Common myeloid progenitor, CD34-positive (primary cell): Measurements from ENCODE around the gene SMIM44.

ENCODE experiments used
- CTCF ChIA-PET: fragments of 350-600 bp; sonication (Branson Sonifier 250); formaldehyde crosslinking; loops from one replicate; lab custom pipeline; 2021; ENCODE audit warnings: antibody characterized with exemption; lab: Charles Lee
- POLR2A ChIA-PET: fragments of 350-600 bp; sonication (Branson Sonifier 250); formaldehyde crosslinking; loops from one replicate; lab custom pipeline; 2021; ENCODE audit warnings: antibody characterized with exemption; lab: Charles Lee
- DNase-seq, 3 donors: peaks; one replicate each; pipeline versions ENCODE4 v3.0.0 to v3.0.0-alpha.2; 2013
- H3K27ac ChIP-seq, 2 experiments: 1 replicate in 1 of 2; 2 replicates in 1 of 2; pipeline ENCODE4 v1.7.0; 2013; ENCODE audit warnings: inconsistent platforms in 2 of 2, low read length in 2 of 2, mild to moderate bottlenecking in 2 of 2, low read depth in 1 of 2, moderate library complexity in 1 of 2; ENCODE audit not compliant: severe bottlenecking in 2 of 2, insufficient read depth in 1 of 2, poor library complexity in 1 of 2
- H3K27me3 ChIP-seq, 5 experiments: replicated peaks in 2 of 5; 1 replicate in 3 of 5; 2 replicates in 2 of 5; pipeline versions ENCODE4 v1.6.1 to v1.7.0; 2013; ENCODE audit warnings: low read length in 4 of 5, mild to moderate bottlenecking in 2 of 5, moderate library complexity in 2 of 5, inconsistent platforms in 1 of 5; ENCODE audit not compliant: insufficient read depth in 5 of 5, control insufficient read depth in 4 of 5
- H3K36me3 ChIP-seq, 4 experiments: 1 replicate in 2 of 4; 2 replicates in 2 of 4; pipeline versions ENCODE4 v1.6.1 to v1.7.0; 2013; ENCODE audit warnings: low read length in 3 of 4, control low read depth in 1 of 4, mild to moderate bottlenecking in 1 of 4; ENCODE audit not compliant: control insufficient read depth in 4 of 4, insufficient read depth in 4 of 4
- H3K4me1 ChIP-seq, 4 experiments: 1 replicate in 3 of 4; 2 replicates in 1 of 4; pipeline versions ENCODE4 v1.6.1 to v1.7.1; 2013; ENCODE audit warnings: low read length in 3 of 4, mild to moderate bottlenecking in 3 of 4, control low read depth in 1 of 4, inconsistent platforms in 1 of 4, moderate library complexity in 1 of 4; ENCODE audit not compliant: control insufficient read depth in 4 of 4, insufficient read depth in 4 of 4; ENCODE audit errors: control extremely low read depth in 1 of 4
- H3K4me3 ChIP-seq, 7 experiments: 1 replicate in 4 of 7; 2 replicates in 3 of 7; pipeline versions ENCODE4 v1.5.1 to v1.7.0; 2013; ENCODE audit warnings: mild to moderate bottlenecking in 7 of 7, low read length in 6 of 7, moderate library complexity in 6 of 7, inconsistent platforms in 2 of 7, low read depth in 2 of 7, control low read depth in 1 of 7; ENCODE audit not compliant: insufficient read depth in 4 of 7, control insufficient read depth in 1 of 7; ENCODE audit errors: extremely low read depth in 1 of 7
- H3K9me3 ChIP-seq, 5 experiments: 1 replicate in 4 of 5; 2 replicates in 1 of 5; pipeline versions ENCODE4 v1.6.1 to v1.7.1; 2013; ENCODE audit warnings: low read length in 4 of 5, mild to moderate bottlenecking in 2 of 5, inconsistent platforms in 1 of 5, low read depth in 1 of 5, moderate library complexity in 1 of 5; ENCODE audit not compliant: control insufficient read depth in 4 of 5, insufficient read depth in 2 of 5; ENCODE audit errors: control extremely low read depth in 1 of 5
- WGBS: methylation state at CpG from one replicate; pipeline ENCODE4 v1.1.5; 2013; ENCODE audit not compliant: insufficient coverage; 5-methylcytosine and 5-hydroxymethylcytosine counted together

The SMIM44 gene

DNA sequence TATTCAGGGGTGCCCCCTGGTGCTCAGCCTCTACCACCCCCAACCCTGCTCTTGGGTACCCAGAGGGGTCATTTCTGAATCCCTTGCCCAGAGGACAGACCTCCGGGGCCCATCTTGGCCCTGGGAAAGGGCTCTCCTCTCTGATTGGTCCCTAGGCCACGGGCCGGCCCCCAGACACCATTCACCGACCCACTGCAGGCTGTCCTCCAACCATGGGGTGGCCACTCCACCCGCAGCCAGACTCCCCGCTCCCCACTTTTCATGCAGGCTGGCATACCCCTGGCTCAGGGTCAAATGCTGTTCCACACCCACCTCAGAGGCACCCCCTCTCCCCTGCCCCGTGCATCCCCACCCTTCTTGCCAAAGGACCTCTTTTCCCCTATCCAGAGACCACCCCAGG lies 17.7 kb downstream of the SMIM44 start:
- H3K27ac ChIP-seq = no peak overlapping the region
- peaks cover 0 to 31% (median 11%) of the 10 kb centered on the region in 4 experiments for H3K36me3 ChIP-seq
- CTCF ChIA-PET = interaction anchor here (1.9 kb wide), 1 partner anchor 7 kb away, joined by 8 read pairs; no protein-coding TSS in a partner anchor
- no peak for DNase-seq
- 97% methylated on average over 7 of the region's 7 CpGs for WGBS
- H3K4me1 ChIP-seq = no peaks in the 10 kb centered on the region
- POLR2A ChIA-PET = no interaction called here
- no peaks in the 10 kb centered on the region for H3K27me3 ChIP-seq
- no peak overlapping the region for H3K4me3 ChIP-seq
- H3K9me3 ChIP-seq = peaks cover 0 to 10% (median 7%) of the 10 kb centered on the region in 5 experiments

- no peak overlapping the region for H3K27ac ChIP-seq
- POLR2A ChIA-PET = no interaction called here
- CTCF ChIA-PET = interaction anchor here (1.0 to 1.9 kb wide), 2 partner anchors 8 to 20 kb away, joined by 3 to 8 read pairs; no protein-coding TSS in a partner anchor
- H3K36me3 ChIP-seq = peaks cover 0 to 33% (median 12%) of the 10 kb centered on the region in 4 experiments
- no peaks in the 10 kb centered on the region for H3K27me3 ChIP-seq
- no peak for DNase-seq
- no peak overlapping the region for H3K4me3 ChIP-seq
- H3K4me1 ChIP-seq = peaks cover 0 to under 1% (median under 1%) of the 10 kb centered on the region in 4 experiments
- H3K9me3 ChIP-seq = peaks cover 0 to 10% (median 7%) of the 10 kb centered on the region in 5 experiments
- WGBS = 88% methylated on average over 6 of the region's 31 CpGs
Measured at GRCh38 chr19:3464587-3465235, 18.5 kb downstream of the SMIM44 start.

GRCh38 chr19:3463714-3464586 lies 19.3 kb downstream of the SMIM44 start:
- whole genome bisulfite sequencing = 93% methylated on average over 38 of the region's 57 CpGs
- H3K27ac ChIP-seq = no peak overlapping the region
- H3K4me3 ChIP-seq = no peak overlapping the region
- peaks cover 0 to 10% (median 7%) of the 10 kb centered on the region in 5 experiments for H3K9me3 ChIP-seq
- peaks cover 0 to 33% (median 15%) of the 10 kb centered on the region in 4 experiments for H3K36me3 ChIP-seq
- H3K4me1 ChIP-seq = peaks cover 0 to 9% (median 4%) of the 10 kb centered on the region in 4 experiments
- ChIA-PET CTCF (interaction anchor here (1.0 to 1.9 kb wide), 2 partner anchors 9 to 21 kb away, joined by 3 to 8 read pairs; no protein-coding TSS in a partner anchor), POLR2A (no interaction called here)
- DNase-seq = no peak
- no peaks in the 10 kb centered on the region for H3K27me3 ChIP-seq

GRCh38 chr19:3462991-3463713 lies 20.1 kb downstream of the SMIM44 start:
- H3K36me3 ChIP-seq = peaks cover 0 to 33% (median 19%) of the 10 kb centered on the region in 4 experiments
- no peak overlapping the region for H3K27ac ChIP-seq
- peaks cover 0 to 11% (median 6%) of the 10 kb centered on the region in 4 experiments for H3K4me1 ChIP-seq
- no peak for DNase-seq
- H3K9me3 ChIP-seq = peaks cover 0 to 10% (median 7%) of the 10 kb centered on the region in 5 experiments
- no peaks in the 10 kb centered on the region for H3K27me3 ChIP-seq
- no peak overlapping the region for H3K4me3 ChIP-seq
- 93% methylated on average over 36 of the region's 58 CpGs for WGBS
- ChIA-PET POLR2A (no interaction called here), CTCF (interaction anchor here (1.9 kb wide), 1 partner anchor 10 kb away, joined by 8 read pairs; no protein-coding TSS in a partner anchor)

DNA sequence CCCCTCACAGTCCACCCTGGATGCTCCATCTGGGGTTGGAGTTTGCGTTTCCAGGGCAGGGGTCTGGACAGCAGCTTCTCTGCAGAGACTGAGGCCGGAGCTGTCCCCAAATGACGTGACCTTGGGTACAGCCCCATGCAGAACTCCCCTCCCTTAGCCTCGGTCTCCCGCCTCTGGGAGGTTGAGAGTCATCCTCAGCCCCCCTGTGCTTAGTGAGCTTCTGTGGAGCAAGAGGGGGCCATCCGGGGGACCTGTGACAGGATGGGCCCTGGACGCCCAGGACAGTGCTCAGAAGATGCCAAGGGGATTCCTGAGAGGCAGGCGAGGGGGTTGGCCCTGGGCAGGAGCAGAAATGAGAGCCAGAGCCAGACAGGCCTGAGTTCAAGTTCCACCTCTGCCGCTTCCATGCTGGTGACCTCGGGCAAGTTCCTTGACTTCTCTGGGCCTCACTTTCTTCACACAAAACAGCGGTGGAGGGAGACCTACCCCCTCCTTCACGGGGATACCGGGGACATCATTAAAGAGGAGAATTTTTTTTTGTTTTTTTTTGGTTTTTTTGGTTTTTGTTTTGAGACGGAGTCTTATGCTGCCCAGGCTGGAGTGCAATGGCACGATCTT lies 23.2 kb downstream of the SMIM44 start:
- ChIA-PET CTCF (interaction anchor here (1.5 to 2.7 kb wide), 4 partner anchors 10 to 132 kb away, joined by 3 to 9 read pairs (median 5); no protein-coding TSS in a partner anchor), POLR2A (no interaction called here)
- DNase-seq = no peak
- 97% methylated on average over 9 of the region's 15 CpGs for WGBS
- H3K27me3 ChIP-seq = no peaks in the 10 kb centered on the region
- H3K4me3 ChIP-seq = no peak overlapping the region
- H3K4me1 ChIP-seq = peaks cover 0 to 11% (median 6%) of the 10 kb centered on the region in 4 experiments
- H3K27ac ChIP-seq = no peak overlapping the region
- H3K9me3 ChIP-seq = no peaks in the 10 kb centered on the region
- H3K36me3 ChIP-seq = peaks cover 2 to 56% (median 23%) of the 10 kb centered on the region in 4 experiments

- Histone ChIP-seq H3K4me3 (no peak overlapping the region), H3K36me3 (peaks cover 4 to 64% (median 30%) of the 10 kb centered on the region in 4 experiments), H3K27me3 (no peaks in the 10 kb centered on the region), H3K4me1 (peaks cover 0 to 11% (median 6%) of the 10 kb centered on the region in 4 experiments), H3K27ac (peak overlapping the region in 1 of 2 experiments; percentile 5), H3K9me3 (no peaks in the 10 kb centered on the region)
- 85% methylated on average over 13 of the region's 26 CpGs for WGBS
- DNase-seq = peak; percentile 22 to 62 (median 22)
- POLR2A ChIA-PET = no interaction called here
- CTCF ChIA-PET = interaction anchor here (1.5 to 2.7 kb wide), 2 partner anchors 11 to 13 kb away, joined by 3 to 9 read pairs; no protein-coding TSS in a partner anchor
Measured at GRCh38 chr19:3459089-3459881, 24.0 kb downstream of the SMIM44 start.
